Measurements from ENCODE around the gene MRPS27.

The MRPS27 gene

DNA sequence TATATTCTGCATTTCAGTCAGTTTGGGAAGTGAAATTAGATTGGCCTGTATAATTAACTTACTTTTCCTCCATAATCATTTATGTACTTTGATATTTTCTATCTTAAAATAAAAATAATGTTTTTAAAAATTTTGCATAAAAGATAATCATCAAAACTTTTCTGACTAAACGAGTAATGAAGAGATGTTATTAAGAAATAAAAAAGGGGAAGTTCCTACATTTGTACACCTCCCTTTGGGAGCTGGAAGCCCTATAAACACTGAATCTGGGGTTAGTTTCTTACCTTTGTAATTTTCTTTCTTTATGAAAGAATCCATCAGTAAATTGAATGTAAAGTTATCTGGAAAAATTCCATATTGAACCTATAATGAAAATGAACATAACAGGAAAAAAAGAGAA is 86.2 kb downstream of the MRPS27 start:
- DNase-seq (ENCODE audit: low spot score), result no peak

DNA sequence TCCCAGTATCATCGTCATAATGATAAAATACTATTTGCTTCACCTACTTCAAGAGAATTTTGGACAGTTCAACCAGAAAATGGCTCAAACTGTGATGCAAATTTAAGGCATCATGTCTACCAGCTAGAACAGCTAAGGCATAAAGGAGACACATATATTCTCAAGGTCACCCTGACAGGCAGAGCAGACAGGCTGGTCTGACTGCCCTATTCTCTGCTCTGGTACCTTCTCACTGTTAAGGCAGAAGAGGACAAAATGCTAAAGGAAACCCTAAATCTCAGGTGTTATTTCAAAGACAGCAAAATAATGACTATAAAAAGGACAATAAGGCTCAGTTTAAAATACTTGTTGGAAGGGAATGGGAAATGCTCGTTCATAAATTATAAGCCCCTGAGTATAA is 87.2 kb downstream of the MRPS27 start:
- DNase-seq (ENCODE audit: low spot score), result no peak

DNA sequence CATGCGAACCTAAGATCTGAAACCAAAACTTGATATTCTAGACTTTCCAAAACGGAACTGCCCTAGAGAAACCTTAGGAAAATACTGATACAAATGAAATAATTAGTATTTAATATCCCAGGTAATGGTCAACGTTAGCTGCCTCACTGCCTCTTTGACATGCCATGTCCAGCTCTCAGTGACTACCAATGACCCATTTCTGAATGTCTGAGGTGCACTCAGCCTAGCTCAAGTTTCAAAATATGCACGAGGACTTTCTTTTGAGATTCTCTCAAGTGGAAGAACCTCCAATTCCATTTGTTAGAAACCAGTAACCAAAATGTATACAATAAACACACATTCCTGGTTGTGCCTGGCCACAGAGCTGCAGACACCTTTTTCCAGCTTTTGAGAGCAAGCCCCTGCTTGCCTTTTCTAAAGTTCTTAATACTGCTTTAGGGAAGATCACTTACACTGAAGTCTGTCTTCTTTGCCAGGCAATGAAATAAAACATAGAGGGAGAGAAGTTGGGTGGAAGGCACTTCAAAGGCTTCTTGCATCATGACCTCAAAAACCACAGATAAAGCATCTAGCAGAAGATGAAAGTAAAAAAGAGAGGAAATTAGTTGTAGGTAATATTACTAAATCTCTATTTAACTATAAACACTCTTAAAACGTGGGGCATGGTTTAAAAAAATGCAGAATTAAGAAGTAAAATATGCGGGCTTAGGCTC is 87.9 kb downstream of the MRPS27 start:
- DNase-seq (ENCODE audit: low spot score), result no peak

DNA sequence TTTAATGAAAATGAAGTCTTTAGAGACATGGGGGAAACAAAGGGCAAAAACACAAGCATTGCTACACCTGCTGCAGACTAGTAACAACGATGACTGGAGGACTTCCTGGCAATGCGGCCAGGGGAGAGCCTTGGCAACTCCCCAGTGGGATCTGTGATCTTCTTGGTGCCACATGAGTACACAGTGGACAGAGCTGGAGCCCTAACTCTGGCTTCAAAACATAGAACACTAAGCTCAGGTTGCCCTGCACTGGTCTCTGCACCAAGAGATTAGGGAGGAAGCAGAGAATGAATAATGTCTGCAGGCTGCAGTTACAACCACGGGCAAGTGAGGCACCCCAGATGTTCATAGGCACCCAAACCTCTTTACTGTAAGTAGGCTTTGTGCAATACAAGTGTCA is 91.1 kb downstream of the MRPS27 start:
- no peak for DNase-seq (ENCODE audit: low spot score)

DNA sequence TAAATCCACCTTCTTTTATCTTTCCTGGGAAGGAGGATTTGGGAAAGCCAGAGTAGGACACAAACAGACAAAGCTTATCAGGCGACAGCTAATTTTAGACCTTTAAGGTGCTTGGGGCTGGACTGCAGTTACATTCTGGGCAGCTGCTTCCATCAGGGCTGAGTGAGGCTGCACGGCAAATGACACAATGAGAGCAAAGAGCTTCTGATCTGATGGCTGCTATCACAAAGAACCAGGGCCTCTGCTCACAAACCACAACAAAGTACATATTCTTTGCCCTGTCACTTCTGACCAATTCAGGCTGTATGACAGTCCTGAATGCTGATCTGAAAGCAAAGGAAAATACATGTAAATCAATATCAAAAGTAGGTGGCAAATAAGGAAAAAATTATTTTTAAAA is 93.1 kb downstream of the MRPS27 start:
- no peak for DNase-seq (ENCODE audit: low spot score)

DNA sequence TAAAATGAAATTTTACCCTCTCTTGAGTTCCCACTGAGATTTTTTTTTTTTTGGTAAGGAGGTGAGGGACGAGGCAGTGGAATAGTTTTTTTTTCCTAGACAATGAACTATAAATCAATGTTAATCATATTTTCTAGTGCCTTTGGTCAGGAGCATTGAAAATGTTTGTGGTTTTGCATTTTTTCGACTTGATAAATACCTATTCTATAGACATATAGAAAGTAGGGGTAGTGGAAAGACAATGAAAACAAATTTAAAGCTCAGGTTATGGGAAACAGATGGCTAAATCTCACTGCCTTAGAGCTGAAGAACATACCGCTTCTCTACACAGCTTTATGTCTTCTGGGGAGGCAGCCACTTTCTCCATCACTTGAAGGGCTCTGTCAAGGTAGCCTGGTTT is 94.3 kb downstream of the MRPS27 start:
- DNase-seq (ENCODE audit: low spot score), result no peak

DNA sequence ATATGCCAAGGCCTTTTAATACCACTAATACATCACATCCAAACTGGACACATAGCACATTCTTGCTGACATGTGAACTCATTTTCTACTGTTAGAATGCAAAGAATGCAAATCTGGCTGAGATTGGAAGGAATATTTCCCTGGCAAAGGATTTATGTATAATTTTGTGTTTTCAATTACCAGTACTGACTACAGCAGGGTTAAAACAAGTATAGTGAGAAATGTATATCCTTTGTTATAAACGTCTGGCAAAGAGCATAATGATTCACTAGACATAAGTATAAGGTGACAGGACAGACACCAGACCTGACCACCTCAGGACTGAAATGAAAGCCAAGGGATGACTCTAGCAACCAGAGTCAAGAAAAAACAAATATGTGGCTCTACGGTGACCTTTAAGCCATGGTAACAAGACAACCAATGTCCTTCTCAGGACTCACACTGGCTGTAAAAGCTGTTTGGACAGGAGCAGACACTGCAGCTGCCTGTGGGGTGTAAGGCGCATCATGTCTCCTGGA is 95.0 kb downstream of the MRPS27 start:
- DNase-seq (ENCODE audit: low spot score), result no peak

DNA sequence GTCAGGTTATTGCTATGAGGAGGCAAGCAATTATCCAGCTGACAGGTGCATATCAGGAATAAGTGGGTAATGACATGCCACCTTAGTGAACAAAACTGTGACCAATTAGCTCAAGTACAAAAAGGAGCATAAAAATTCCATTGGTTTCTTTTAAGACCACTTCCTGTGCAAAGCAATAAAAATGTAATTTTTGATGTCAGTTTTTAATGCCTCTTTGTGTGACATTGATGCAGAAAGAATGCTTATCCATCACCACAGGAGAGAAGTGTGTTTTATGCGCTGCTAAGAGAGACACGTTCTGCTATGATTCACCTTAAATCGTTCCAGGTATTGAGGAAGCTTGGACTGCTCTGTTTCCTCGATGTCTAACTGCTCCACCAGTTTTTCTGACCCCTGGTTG is 96.7 kb downstream of the MRPS27 start:
- no peak for DNase-seq (ENCODE audit: low spot score)

DNA sequence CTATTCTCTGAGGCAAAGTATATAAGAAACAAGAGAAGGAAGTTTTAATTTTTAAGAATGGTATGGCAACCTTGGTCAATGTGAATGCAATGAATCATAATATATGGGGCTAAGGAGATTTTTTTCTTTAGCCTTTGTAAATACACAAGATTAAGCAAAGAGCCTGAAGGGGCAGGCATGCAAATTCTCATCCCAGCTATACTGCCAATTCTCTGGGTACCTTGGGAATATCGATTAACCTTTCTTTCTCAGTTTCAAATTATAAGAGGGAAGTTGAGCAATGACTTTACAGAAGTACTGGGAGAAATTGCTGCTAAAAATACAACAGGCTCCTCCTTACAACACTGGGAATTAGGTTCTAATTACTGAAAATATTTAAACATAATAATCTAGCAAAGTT is 97.5 kb downstream of the MRPS27 start:
- DNase-seq (ENCODE audit: low spot score), result no peak

DNA sequence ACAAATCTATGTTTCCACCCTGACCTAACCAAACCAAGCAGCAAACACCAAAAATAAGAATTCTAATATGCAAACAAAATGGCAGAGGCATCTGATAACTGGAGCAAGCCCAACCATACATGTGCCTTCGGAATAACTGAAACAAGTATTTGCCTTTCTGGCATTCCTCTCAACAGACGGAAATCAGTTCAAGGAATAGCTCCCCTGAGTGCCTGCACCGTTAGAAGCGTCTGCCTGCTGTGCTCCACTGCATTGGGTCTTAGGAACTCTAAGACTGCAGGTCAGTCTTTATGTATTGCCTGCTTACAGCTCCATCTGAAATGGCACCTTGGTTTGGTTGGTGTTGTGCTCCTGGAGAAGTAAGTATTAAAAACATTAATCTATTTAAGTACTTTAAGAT is 98.5 kb downstream of the MRPS27 start:
- DNase-seq (ENCODE audit: low spot score), result no peak

DNA sequence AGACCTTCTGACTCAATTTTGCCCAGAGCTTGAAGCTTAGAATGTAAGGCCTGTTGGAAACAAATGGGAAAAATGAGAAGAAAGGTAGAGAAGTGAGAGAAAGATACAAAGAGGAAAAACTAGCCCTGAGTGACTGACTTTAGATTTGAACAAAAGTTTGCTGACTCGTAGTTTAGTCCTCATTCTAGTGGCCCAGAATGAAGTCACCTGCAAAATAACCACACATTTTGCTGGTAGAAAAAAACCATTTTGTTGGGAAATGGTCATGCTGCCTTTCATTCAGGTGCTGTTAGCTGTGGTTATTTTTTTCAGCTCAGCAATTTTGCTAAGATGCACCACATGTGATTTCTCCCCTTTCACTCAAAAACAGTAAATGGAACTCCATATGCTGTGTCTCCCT is 98.9 kb downstream of the MRPS27 start:
- no peak for DNase-seq (ENCODE audit: low spot score)

DNA sequence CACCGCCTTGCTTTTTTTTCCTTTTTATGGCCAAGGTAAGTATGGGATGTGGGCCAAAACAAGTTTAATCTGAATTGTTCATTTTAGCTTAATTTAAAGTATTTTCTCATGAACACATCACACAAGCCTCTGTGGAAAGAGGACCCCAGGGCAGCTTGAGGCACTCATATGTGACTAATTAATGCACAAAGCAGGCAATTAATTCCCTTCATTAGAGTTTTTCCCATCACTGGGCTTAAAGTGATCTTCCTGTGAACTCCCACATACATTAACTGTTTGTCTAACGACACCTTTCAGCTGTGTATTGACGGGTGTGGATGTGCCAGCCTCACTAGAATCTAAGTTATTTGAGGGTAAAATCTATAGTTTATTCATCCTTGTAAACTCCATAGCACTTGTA is 103.3 kb downstream of the MRPS27 start:
- no peak for DNase-seq (ENCODE audit: low spot score)

DNA sequence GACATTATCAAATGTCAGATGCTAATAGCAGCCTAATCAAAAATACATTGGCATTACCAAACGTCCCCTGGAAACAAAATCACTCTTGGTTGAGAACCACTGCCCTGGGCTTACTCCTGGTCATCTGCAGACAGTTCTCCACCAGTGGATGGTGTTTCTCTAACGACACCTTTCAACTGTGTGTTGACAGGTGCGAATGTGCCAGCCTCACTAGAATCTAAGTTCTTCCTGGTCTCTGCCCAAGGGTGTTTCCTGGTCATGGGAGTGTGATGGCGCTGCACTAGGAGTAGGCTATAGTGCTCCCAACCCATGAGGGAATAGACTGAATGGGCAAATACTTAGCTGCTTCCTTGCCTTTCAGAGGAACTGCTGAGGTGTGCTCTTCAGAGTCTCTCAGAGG is 105.9 kb downstream of the MRPS27 start:
- no peak for DNase-seq (ENCODE audit: low spot score)

DNA sequence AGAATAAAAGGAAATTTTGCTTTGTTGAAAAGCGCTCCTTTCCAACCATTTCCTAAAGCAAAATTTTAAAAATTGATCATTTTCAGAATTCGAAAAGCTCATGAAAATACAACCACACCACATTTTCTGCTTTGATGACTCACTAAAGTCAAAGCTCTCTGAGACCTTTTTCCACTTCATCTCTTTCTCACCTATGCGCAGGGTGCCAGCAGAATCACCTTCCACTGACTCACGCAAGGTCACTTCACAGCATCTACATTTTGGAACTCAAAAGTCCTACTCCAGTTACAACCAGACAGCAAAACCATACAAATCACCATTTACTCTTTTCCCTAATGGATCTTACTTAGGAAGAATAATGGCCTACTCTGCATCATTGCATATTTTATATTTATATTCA is 106.6 kb downstream of the MRPS27 start:
- no peak for DNase-seq (ENCODE audit: low spot score)

DNA sequence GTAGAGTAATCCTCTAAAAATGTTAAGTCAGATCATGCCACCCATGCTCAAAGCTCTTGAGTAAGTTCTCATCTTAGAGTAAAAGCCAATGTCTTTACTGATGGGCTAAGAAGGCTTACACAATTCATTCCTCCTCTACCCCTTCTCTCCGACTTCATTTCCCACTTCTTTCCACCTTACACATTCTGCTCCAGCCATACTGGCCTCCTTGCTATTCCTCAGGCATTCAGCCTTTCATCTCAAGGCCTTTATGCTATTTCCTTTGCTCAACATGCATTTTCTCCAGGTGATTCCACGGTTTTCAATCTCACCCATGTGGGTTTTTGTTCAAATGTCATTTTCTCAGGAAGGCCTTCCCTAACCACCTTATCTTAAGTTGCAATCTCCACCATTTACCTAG is 107.9 kb downstream of the MRPS27 start:
- DNase-seq (ENCODE audit: low spot score), result no peak

DNA sequence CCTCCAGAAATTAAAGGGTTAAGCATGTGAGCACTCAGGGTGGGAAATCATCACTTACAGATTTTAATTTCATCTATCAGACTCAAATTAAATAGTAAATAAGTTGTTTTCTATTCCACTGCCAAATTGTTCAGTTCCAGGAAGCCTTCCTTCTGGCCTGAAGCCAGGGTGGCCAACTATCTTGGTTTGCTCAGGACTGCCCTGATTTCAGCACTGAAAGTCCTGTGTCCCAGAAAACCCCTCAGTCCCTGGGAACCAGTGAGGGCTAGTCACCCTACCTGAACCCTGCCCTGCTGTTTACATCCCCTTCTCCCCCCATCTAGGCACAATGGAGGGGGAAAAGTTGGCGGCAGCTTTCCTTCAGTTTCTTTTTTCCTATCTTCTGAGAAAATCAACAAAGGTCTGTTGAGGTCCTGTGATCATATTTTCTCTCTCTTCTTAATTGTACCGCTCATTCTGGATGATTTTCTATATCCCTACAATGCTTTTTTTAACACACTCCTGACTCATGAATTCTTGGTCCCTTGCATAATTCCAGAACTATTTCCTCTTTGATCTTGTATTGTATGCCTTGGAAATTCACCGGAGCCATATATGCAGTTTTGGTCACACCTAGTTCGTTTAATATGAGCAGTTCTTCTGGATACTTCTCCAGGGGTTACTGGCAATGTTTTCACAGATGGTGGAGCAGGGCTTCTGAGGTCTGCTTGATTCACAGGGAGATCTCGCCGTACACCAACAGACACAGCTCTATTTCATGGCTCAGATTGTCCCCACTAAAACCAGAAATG is 109.0 kb downstream of the MRPS27 start:
- DNase-seq (ENCODE audit: low spot score), result no peak

DNA sequence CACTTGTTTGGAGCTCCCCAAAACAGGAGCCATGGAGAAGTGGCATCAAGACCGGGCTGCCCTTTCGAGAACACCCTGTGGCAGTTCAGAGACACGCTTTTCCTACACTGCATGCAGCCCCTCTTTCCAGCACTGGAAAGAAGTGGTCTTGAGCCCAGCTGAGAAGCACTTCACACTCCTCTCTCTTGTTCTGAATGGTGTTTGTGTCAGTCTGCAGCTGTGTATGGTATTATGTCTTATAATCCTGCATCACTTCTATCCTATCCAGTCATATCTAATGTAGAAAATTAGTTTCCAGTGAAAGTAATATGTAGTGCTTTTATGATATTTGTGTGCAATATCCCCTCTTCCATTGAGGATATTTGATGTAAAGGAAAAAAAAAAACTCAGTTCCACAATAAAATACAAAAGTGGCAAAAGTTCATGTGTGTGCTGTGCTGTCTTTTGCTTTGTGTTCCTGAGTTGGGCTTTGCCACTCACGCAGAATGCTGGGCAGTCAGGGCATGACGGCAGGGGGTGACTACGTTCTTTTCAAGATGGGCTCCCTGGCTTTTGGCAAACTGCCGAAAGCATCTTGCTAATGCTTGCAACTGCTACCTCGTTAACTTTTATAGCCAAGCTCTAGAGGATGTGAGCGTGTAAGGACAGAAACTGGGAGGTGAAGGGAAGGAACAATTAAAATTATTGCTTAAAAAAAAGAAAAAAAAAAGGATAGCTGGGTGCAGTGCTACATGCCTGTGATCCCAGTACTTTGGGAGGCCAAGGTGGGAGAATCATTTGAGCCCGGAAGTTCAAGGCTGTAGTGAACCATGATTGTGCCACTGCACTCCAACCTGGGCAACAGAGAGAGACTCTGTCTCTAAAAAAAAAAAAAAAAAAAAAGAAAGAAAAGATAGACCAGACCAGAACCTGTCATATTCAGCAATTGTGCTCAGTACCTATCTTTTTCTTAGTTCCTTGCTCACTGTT is 110.6 kb downstream of the MRPS27 start:
- no peak for DNase-seq (ENCODE audit: low spot score)

DNA sequence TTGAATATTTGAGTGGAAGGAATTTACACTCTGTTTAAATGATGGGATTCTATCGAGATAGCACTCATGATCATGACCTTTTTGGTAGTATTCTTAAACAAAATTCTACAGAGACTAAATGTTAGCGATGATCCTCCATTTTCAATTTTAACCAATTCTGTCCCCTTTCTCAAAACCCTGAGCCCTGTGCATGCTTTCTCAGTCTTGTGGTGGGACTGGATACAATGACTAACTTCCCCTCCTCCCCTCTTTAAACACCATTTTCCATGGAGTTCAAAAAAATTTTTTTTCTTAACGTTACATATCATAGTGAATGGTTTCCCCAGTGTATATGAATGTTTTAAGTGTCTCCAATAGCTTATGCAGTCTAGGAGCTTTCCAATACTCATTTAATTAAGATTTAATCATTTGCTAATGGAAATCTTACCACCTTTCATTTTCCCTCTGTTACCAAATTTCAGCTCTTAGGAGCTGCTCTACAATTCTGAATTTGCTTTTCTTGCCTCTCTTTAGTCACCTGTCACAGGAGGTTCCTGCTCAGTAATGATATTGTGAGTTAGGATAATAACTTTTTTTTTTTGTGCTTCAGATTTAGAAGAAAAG is 111.6 kb downstream of the MRPS27 start:
- no peak for DNase-seq (ENCODE audit: low spot score)

DNA sequence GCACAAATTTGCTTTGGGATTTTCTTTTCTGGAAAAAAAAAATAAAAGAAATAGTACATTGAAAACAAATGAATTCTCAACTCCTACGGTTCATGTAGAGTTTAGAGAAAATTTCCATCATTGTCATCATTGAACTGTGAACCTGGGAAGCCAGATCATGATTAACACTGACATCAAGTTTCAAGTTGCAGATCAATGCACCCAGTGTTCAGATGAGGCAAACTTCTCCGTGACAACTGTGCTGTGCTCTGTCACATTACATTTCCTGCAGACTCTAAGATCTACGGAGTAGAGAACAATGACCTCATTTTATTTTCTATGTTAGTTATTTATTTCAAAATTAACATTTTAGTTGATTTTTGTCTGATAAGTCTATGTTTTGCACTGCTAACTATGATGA is 113.0 kb downstream of the MRPS27 start:
- DNase-seq (ENCODE audit: low spot score), result no peak

DNA sequence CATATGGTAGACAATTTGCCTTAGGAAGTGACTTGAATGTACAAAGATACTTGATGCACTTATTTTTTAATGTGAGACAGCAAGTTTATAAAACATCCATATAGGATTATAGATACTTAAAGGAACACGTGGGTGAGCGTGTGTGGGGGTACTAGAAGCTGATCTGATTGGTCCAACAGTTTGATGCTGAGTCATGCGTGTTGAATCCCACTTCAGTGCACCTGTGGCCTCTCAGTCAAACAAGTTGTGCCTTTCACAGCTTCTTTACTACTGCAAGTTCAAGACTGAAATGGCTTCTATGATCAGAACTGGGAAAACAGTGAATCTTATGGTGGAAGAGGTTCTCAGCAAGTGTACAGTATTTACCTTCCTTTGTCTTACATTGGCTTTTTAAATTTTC is 113.9 kb downstream of the MRPS27 start:
- DNase-seq (ENCODE audit: low spot score), result no peak

DNA sequence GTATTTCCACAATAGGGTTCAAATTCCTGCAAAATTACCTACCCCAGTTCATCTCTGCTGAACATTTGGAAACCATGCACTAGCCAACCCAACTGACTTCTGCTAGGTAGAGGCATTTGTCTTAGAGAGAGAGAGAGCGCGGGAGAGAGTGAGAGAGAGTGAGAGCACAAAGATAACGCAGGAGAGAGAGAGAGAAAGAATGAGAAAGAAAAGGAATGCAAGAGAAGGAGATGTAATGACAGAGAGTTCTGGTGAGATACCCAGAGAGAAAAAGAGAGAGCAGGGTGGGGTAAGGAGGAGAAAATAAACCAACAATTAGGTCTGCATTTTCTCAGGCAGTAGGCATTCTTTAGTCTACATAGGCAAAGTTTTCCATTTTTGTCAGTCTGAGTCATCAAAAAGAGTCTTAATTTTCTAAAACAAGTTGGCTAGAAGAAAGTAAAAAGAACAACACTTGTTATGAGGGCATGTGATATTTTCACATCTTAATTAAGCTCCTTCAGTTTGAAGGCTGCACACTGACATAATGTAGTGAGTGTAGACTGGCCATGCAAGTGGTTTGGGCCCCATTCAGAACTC is 114.5 kb downstream of the MRPS27 start:
- no peak for DNase-seq (ENCODE audit: low spot score)
